CD1c-positive myeloid dendritic cell (primary cell): ENCODE measurements around the gene LARGE1.

Experiments
- DNase-seq: peaks from one replicate; pipeline ENCODE4 v3.0.0-alpha.2; 2016; ENCODE audit errors: extremely low spot score

Gene LARGE1

DNA sequence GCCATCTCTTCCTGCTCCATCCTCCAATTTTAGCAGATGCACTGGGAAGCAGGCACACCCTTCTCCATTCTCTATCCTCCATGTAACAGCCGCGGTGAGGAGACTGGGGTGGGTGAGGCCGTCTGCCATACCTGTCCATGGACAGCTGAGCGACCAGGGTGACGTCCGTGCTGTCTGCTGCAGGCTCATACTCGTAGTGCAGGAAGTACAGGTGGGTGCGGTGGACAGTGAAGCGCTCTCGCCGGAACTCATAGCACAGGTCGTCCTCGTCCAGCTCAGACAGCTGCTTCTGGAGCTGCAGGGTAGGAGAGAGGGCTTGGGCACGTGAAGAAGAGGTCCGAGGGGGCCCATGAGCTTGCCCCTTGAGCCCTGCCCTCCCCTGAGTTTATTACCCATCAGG is 604.3 kb downstream of the LARGE1 start:
- DNase-seq = no peak

- no peak for DNase-seq
These were observed 605.2 kb downstream of the LARGE1 start for GRCh38 chr22:33315117-33315516.

- no peak for DNase-seq
These were observed 606.0 kb downstream of the LARGE1 start for GRCh38 chr22:33314316-33314715.

DNA sequence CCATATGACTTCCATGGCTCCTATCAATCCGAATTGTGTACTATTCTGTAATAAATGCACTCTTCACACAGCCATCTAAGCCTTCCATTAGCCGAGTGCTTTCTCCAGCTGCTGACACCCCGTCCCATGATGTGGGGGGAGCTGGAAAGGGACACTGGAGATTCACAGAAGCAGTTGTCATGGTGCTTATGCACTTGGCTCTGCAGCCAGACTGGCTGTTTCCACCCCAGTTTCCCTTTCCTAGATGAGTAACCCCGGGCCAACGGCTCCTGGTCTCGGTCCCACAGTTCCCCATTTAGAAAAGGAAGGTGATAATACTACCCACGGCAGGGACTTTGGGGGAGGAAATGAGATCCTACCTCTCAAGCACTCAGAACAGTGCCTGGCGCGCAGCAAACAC is 617.2 kb downstream of the LARGE1 start:
- no peak for DNase-seq

- DNase-seq = no peak
These were observed 617.7 kb downstream of the LARGE1 start for GRCh38 chr22:33302549-33302948.

DNA sequence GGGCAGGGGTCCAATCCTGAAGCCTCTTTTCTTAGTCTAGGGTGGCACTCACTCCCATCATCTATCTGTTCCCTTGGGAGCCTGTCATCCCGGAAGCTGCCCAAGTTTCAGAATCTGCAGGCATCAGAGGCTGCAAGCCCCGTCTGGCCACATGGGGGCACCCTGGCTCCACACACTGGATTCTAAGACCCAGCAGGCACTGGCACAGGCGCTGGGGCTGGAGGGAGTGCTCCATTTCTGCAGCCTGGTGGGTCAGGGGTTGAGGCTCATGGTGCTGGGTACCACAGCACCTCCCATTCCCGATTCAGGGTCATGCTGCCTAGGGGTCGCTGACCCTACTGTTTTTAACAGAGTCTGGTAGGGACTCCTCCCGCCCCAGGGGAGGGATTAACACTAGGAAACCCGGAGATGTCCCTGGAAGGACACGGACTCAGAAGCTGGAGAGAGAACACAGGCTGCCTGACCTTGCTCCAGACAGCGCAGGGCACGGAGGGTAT is 618.2 kb downstream of the LARGE1 start:
- DNase-seq = peak; percentile 46

GRCh38 chr22:33300165-33300564 is 620.1 kb downstream of the LARGE1 start:
- DNase-seq = no peak

GRCh38 chr22:33299245-33299956 is 620.9 kb downstream of the LARGE1 start:
- peak; percentile 13 for DNase-seq

DNA sequence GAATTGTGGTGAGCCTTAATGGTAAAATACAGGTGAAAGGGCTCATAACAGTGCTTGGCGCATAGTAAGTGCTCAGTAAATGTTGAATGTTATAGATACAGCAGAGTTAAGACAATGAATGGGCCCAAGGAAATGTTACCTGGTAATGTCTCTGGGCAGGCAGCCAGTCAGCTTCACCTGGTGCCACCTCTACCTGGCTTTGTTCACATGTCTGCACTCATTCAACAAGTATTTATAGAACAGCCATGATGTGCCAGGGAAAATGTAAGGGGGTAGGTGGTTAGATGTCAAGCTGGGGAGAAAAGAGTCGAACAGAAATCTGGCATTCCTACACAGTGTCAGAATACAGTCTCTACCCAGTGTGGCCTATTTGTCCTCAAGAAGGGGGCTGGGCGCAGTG is 623.3 kb downstream of the LARGE1 start:
- no peak for DNase-seq

GRCh38 chr22:33288078-33288477 is 632.2 kb downstream of the LARGE1 start:
- DNase-seq = no peak

DNA sequence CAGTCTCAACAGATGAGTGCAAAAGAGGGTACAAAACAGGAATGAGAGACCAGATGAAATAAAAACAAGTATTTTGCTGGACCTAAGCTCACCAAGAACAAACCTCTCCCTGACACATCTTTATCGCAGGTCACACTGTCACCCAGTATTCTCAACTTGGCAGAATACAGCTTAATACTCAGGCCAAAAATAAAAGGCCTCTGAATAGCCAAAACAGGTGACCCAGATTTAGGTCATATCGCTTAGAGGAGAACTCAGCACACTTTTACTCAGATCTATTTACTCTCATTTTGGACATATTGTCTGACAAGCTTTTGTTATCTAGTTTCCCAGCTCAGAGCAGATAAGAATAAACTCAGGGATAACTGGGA is 645.2 kb downstream of the LARGE1 start:
- no peak for DNase-seq

- no peak for DNase-seq
These were observed 645.8 kb downstream of the LARGE1 start for GRCh38 chr22:33274214-33275072.

DNA sequence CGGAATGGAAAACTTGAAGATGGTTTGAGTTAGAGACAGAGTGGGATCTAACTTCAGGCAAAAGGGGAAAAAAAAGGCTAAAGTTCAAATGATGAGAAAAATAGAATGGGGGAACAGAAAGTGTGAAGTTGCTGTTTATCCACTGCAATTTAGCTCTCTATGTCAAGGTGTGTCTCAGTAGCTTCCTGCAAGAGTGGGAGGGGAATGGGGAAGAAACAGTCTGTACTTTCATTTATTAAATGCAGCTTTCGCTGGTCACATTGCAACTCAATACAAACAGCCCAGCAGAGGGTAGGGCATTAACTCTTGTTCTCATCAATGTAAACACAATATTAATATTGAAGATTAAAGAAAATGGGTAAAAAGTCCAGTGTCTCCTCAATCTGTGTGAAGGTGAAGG is 647.4 kb downstream of the LARGE1 start:
- no peak for DNase-seq

DNA sequence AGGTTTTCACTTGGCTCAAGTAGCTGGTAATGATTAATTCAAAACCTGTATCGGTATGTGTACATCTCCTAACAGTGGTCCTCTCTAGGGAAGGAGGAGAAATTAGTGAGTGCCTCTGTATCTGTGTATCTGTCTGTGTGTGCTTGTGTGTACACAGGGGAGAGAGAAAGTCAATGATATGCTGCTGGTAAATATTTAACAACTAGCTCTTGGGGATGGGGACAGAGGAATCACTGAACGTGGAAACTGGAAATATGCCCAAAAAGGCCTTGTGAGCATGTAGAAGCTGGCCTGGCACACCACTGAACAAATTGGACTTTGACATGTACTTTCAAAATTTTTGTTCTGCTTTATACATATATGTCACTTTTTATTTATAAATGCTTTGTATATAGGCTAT is 648.1 kb downstream of the LARGE1 start:
- no peak for DNase-seq

- peak; percentile 1 for DNase-seq
These were observed 648.7 kb downstream of the LARGE1 start for GRCh38 chr22:33271390-33272161.

DNA sequence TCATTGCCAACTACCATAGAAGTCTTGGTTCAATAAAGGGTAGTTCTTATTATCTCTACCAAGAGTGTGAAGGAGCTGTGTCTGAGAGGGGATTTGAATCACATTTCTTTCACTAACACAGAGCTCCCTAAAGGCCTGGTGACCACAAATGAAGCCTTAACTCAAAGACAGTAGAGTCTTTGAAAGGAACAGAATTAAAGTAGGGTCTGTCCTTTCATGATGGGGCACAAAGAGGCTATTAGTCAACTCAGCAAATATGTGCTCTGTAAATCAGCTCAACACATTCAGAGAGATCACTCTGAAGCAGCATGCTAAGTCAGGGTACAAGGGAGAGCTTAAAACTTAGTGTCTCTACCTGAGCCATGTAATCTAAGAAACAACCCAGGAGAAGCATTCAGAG is 649.7 kb downstream of the LARGE1 start:
- DNase-seq = no peak

DNA sequence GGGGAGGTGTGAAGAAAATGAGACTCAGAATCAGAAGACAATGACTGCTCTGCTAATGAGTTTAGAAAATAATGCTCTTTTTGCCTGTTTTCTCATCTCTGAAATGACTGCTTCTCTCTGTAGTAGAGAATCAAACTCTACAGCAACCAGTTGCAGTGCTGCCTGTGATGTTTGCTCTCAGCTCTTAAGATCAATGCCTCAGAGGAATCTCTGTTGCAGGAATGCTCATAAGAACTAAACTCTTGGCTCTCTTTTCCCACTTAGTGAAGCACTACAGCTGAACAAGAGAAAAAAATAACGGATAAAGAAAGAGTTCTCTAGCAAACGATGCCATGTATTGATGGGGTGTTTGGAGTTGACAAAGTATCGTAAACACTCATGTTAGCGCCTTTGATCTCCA is 658.6 kb downstream of the LARGE1 start:
- DNase-seq = no peak

DNA sequence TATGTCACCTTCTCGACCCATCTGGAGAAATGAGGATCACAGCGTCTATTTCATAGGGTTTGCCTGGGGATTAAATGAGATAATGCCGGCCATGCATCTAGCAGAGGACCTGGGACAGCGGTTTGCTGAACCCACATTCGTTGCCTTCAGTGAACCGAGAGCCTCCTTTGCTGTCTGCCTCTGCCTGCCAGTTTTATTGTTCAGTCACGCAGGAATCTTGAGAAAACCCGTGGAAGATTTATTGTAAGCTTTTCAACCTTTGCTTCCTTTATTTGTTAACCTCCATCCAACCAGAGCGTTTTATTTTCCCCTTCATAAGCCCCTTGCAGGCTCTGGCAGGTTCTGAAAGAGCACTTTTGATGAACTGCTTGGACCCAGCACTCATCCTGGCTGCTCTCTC is 659.8 kb downstream of the LARGE1 start:
- no peak for DNase-seq

- DNase-seq = no peak
These were observed 664.5 kb downstream of the LARGE1 start for GRCh38 chr22:33255791-33256190.

- DNase-seq = no peak
These were observed 671.3 kb downstream of the LARGE1 start for GRCh38 chr22:33248948-33249347.

- DNase-seq = no peak
These were observed 672.5 kb downstream of the LARGE1 start for GRCh38 chr22:33247758-33248157.

- DNase-seq = no peak
These were observed 678.2 kb downstream of the LARGE1 start for GRCh38 chr22:33242078-33242477.
